ENCODE results near the gene PNMA8A.

- TF ChIP-seq CTCF (IDR thresholded peaks at IDR 0.05; ENCODE audit: poor library complexity, severe bottlenecking), result no peak
- no peak for TF ChIP-seq EZH2 (IDR thresholded peaks at IDR 0.05; ENCODE audit: borderline replicate concordance, insufficient read depth, low read length, poor library complexity, severe bottlenecking)
- no peak for TF ChIP-seq RAD21 (conservative IDR thresholded peaks at IDR 0.05)
These were observed 49.0 kb downstream of the PNMA8A start for GRCh38 chr19:46422344-46422743.

Measured in neural cell (in vitro differentiated cells).